Activated T-helper 1 cell treated with anti-CD3 and anti-CD28 coated beads, Interleukin-12 subunit alpha, Interleukin-12 subunit beta, Interleukin-2, Interleukin-4 antibody, amounts not matched to agents 30 ng/mL and 10 ng/mL and 1 ng/mL, durations not matched to agents 14 hours and 24 hours and 36 hours (primary cell): ENCODE results near the gene NOP9. TPM values are rescaled to one million over a fixed set of nuclear protein-coding genes. Genes with fewer than 3 reads are reported as not detected.

Experiments used
- DNase-seq: peaks from one replicate; pipeline ENCODE4 v3.0.0; 2021; ENCODE audit warnings: low spot score
- H3K27ac Mint-ChIP-seq: one replicate; pipeline ENCODE4 v1.8.0; 2021; ENCODE audit warnings: mild to moderate bottlenecking, mixed read lengths
- H3K27me3 Mint-ChIP-seq: one replicate; pipeline ENCODE4 v1.8.0; 2022; ENCODE audit warnings: mild to moderate bottlenecking, moderate library complexity, mixed read lengths; ENCODE audit not compliant: insufficient read depth
- H3K36me3 Mint-ChIP-seq: one replicate; pipeline ENCODE4 v1.8.0; 2021; ENCODE audit warnings: low read depth, mixed read lengths
- H3K4me1 Mint-ChIP-seq: one replicate; pipeline ENCODE4 v1.8.0; 2021; ENCODE audit warnings: low read depth, mixed read lengths
- H3K4me3 Mint-ChIP-seq: one replicate; pipeline ENCODE4 v1.8.0; 2021; ENCODE audit warnings: mild to moderate bottlenecking, moderate library complexity, mixed read lengths
- H3K9me3 Mint-ChIP-seq: one replicate; pipeline ENCODE4 v1.8.0; 2021; ENCODE audit warnings: mixed read lengths
- intact Hi-C: fragments of 100-400 bp; cut with micrococcal nuclease; formaldehyde crosslinking; loops from one replicate; pipeline ENCODE4 v1.15.1; 2024
- total RNA-seq: library from RNA; stranded (reverse); gene quantifications from 2 replicates; pipeline ENCODE4 v1.2.3, GENCODE V29; 2022

The NOP9 gene
- total RNA-seq = 49.3 and 52.6 TPM in 2 replicates

- Mint-ChIP-seq H3K36me3 (peaks cover 43% of the 10 kb centered on the region), H3K27ac (peak within 1 kb of the TSS; percentile 96)
- intact Hi-C loops = loop anchor here (1.0 to 2.0 kb wide), 6 partner anchors 9 to 184 kb away; partner anchors contain the start of genes EMC9, IRF9 and RABGGTA
Observed at GRCh38 chr14:24299255-24300191, at the start of gene NOP9, which contains the start of gene DHRS1. Gene NOP9 (plus strand): TSS chr14:24299850. CDS start chr14:24299955, 105 bp downstream. Gene DHRS1 (minus strand): TSS chr14:24299780. CDS start chr14:24299106, 674 bp downstream.

GRCh38 chr14:24250354-24250753, 49.3 kb upstream of the NOP9 start:
- DNase-seq = no peak
- Mint-ChIP-seq H3K9me3 (no peaks in the 10 kb centered on the region), H3K4me3 (peak overlapping the region; percentile 40), H3K4me1 (peaks cover 46% of the 10 kb centered on the region), H3K27ac (peak overlapping the region; percentile 61), H3K36me3 (peaks cover 21% of the 10 kb centered on the region), H3K27me3 (no peaks in the 10 kb centered on the region)
- intact Hi-C loops = no loop called here

More at GRCh38 chr14:24299255-24300191, at the start of gene NOP9, which contains the start of gene DHRS1:
- Mint-ChIP-seq H3K4me1 (peaks cover 44% of the 10 kb centered on the region), H3K9me3 (no peaks in the 10 kb centered on the region), H3K4me3 (peak within 1 kb of the TSS; percentile 94), H3K27me3 (no peaks in the 10 kb centered on the region)
- DNase-seq = peak; percentile 90

- Mint-ChIP-seq H3K27ac (no peak overlapping the region), H3K4me1 (peaks cover 43% of the 10 kb centered on the region), H3K36me3 (peaks cover 19% of the 10 kb centered on the region), H3K27me3 (no peaks in the 10 kb centered on the region), H3K4me3 (no peak overlapping the region), H3K9me3 (no peaks in the 10 kb centered on the region)
- intact Hi-C loops = no loop called here
- no peak for DNase-seq
Observed at GRCh38 chr14:24251880-24252288, 47.8 kb upstream of the NOP9 start.

GRCh38 chr14:24252289-24253124, 47.1 kb upstream of the NOP9 start:
- no peak for DNase-seq
- intact Hi-C loops = no loop called here
- H3K9me3 Mint-ChIP-seq = no peaks in the 10 kb centered on the region
- H3K36me3 Mint-ChIP-seq = peaks cover 17% of the 10 kb centered on the region
- no peak overlapping the region for H3K4me3 Mint-ChIP-seq
- H3K27ac Mint-ChIP-seq = no peak overlapping the region
- no peaks in the 10 kb centered on the region for H3K27me3 Mint-ChIP-seq
- H3K4me1 Mint-ChIP-seq = peaks cover 37% of the 10 kb centered on the region

GRCh38 chr14:24253936-24254335, 45.7 kb upstream of the NOP9 start:
- H3K27me3 Mint-ChIP-seq = no peaks in the 10 kb centered on the region
- no peak overlapping the region for H3K4me3 Mint-ChIP-seq
- no peak for DNase-seq
- H3K27ac Mint-ChIP-seq = no peak overlapping the region
- H3K9me3 Mint-ChIP-seq = no peaks in the 10 kb centered on the region
- intact Hi-C loops = no loop called here
- peaks cover 26% of the 10 kb centered on the region for H3K4me1 Mint-ChIP-seq
- peaks cover 11% of the 10 kb centered on the region for H3K36me3 Mint-ChIP-seq

GRCh38 chr14:24254630-24255392, 44.8 kb upstream of the NOP9 start:
- Mint-ChIP-seq H3K27me3 (no peaks in the 10 kb centered on the region), H3K27ac (no peak overlapping the region), H3K9me3 (no peaks in the 10 kb centered on the region), H3K4me3 (no peak overlapping the region), H3K4me1 (peaks cover 20% of the 10 kb centered on the region), H3K36me3 (peaks cover 9% of the 10 kb centered on the region)
- intact Hi-C loops = no loop called here
- no peak for DNase-seq

GRCh38 chr14:24255438-24255837, 44.2 kb upstream of the NOP9 start:
- H3K27ac Mint-ChIP-seq = no peak overlapping the region
- peaks cover 13% of the 10 kb centered on the region for H3K4me1 Mint-ChIP-seq
- intact Hi-C loops = no loop called here
- H3K4me3 Mint-ChIP-seq = no peak overlapping the region
- DNase-seq = no peak
- H3K27me3 Mint-ChIP-seq = no peaks in the 10 kb centered on the region
- no peaks in the 10 kb centered on the region for H3K9me3 Mint-ChIP-seq
- peaks cover 5% of the 10 kb centered on the region for H3K36me3 Mint-ChIP-seq

GRCh38 chr14:24255931-24256711, 43.5 kb upstream of the NOP9 start:
- Mint-ChIP-seq H3K27ac (no peak overlapping the region), H3K27me3 (no peaks in the 10 kb centered on the region), H3K9me3 (no peaks in the 10 kb centered on the region), H3K4me3 (no peak overlapping the region), H3K4me1 (peaks cover 7% of the 10 kb centered on the region), H3K36me3 (peaks cover 4% of the 10 kb centered on the region)
- no peak for DNase-seq
- intact Hi-C loops = no loop called here

- Mint-ChIP-seq H3K9me3 (no peaks in the 10 kb centered on the region), H3K4me3 (no peak overlapping the region), H3K27ac (no peak overlapping the region), H3K36me3 (peaks cover 4% of the 10 kb centered on the region), H3K27me3 (no peaks in the 10 kb centered on the region), H3K4me1 (no peaks in the 10 kb centered on the region)
- intact Hi-C loops = no loop called here
- no peak for DNase-seq
Observed at GRCh38 chr14:24256960-24257359, 42.7 kb upstream of the NOP9 start.

- Mint-ChIP-seq H3K27me3 (no peaks in the 10 kb centered on the region), H3K27ac (no peak overlapping the region), H3K9me3 (no peaks in the 10 kb centered on the region), H3K4me3 (no peak overlapping the region), H3K4me1 (no peaks in the 10 kb centered on the region), H3K36me3 (peaks cover 4% of the 10 kb centered on the region)
- no peak for DNase-seq
- intact Hi-C loops = no loop called here
Observed at GRCh38 chr14:24258119-24258518, 41.5 kb upstream of the NOP9 start.

GRCh38 chr14:24258548-24259265, 40.9 kb upstream of the NOP9 start:
- no peak overlapping the region for H3K27ac Mint-ChIP-seq
- peaks cover 4% of the 10 kb centered on the region for H3K36me3 Mint-ChIP-seq
- no peak overlapping the region for H3K4me3 Mint-ChIP-seq
- no peaks in the 10 kb centered on the region for H3K4me1 Mint-ChIP-seq
- no peaks in the 10 kb centered on the region for H3K9me3 Mint-ChIP-seq
- intact Hi-C loops = no loop called here
- DNase-seq = no peak
- no peaks in the 10 kb centered on the region for H3K27me3 Mint-ChIP-seq
